GM19328 (cell line): ENCODE data around the gene CCDC85C.
"Not testable (repeated sequence)": the region's sequence is repeated elsewhere in the genome, so short reads cannot be mapped to it uniquely, and the experiment has no call there.

ENCODE experiments used
- ATAC-seq: cut with Tn5 transposase; IDR thresholded peaks from one replicate; pipeline ENCODE4 v1.9.1; 2021; ENCODE audit warnings: mild to moderate bottlenecking, moderate library complexity; ENCODE audit not compliant: unreplicated experiment

The CCDC85C gene

DNA sequence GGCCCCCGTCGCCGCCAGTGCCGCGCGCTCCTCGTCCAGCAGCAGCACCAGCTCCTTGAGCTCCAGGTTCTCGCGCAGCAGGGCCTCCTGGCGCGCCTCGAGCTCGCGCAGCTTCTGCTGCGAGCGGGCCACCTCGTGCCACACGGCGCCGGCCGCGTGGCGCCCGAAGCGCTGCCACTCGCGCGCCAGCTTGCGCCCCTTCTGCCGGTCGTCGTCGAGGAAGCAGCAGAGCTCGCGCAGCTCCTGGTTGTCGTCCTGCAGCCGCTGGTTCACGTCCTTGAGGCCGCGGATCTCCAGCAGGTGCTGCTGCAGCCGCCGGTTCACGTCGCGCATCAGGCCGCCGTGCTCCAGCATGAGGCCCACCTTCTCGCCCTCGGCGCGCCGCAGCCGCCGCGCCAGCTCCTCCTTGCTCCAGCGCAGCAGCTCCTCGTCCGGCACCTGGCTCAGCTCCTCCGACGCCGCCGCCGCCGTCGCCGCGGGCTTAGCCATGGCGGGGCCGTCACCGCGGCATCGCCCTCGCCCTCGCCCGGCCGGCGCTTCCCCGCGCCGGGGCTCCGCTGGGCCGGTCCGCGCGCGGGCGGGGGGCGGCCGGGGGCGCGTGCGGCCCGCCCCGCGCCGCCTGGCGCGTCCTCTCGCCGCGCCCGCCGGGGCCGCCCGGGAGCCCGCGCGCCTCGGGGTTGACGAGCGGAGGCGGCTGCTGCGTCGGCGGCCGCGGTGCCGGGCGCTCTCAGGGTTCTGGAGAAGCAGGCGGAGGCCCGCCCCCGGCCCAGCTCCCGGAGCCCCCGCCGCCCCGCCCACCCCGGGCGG, at the start of gene CCDC85C:
Gene CCDC85C, minus strand, starts transcription at position 737 of the 807 bp plus-strand sequence. Its CDS starts 248 bp downstream, at position 489.
- peak; percentile 4 for ATAC-seq

DNA sequence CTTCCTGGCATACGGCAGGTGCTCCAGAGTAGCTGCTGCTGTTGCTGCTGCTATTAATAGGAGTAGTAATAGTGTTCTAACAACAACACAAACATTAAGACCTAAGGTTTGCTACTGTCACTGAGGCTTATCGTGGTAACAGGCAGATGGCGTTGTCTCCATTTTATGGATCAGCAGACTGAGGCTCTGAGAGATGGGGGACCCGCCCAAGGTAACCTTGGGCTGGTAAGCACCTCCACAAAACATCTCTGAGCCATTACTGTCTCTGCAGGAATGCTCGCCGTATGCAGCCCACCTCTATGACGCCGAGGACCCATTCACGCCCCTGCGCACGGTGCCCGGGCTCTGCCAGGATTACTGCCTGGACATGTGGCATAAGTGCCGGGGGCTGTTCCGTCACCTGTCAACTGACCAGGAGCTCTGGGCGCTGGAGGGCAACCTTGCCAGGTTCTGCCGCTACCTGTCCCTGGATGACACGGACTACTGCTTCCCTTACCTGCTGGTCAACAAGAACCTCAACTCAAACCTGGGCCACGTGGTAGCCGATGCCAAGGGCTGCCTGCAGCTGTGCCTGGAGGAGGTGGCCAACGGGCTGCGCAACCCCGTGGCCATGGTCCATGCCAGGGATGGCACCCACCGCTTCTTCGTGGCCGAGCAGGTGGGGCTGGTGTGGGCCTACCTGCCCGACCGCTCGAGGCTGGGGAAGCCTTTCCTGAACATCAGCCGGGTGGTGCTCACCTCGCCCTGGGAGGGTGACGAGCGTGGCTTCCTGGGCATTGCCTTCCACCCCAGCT, 48.1 kb upstream of the CCDC85C start:
- no peak for ATAC-seq

DNA sequence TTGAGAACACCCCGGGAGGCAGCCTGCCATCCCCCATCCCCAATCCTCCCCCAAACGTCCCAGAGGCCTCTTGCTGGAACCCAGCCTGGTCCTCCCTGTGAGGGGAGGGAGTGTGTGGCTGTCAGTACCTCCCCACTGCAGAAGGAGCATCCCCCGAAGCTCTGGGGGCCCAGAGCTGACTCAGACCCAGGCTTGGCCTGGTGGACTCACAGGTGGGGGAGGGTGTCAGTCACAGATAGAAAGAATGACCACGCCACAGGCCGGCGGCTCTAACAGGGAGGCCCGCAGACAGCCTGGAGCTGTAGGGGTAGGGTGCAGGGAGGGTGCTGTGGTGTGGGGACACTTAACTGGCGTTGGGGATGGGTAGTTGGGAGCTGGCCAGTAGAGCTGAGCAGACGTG, 46.2 kb upstream of the CCDC85C start:
- no peak for ATAC-seq

- ATAC-seq, result no peak
Measured at GRCh38 chr14:99649643-99650042, 45.6 kb upstream of the CCDC85C start.

DNA sequence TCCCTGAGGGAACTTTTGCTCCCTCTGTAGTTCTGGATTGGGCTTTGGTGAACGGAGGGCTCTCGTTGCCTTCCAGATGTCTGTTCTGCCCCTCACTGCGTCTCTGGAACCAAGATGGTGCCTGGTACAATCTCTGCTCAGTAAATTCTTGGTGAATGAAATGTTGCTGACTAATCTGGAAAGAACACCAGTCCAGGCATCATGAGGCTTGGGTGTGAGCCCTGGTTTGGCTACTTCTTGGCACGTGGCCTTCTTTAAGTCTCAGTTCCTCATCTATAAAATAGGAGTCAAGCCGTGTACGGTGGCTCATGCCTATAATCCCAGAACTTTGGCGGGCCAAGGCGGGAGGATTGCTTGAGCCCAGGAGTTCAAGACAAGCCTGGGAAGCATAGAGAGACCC, 45.2 kb upstream of the CCDC85C start:
- no peak for ATAC-seq

GRCh38 chr14:99648027-99648784, 44.2 kb upstream of the CCDC85C start:
- ATAC-seq, result no peak

DNA sequence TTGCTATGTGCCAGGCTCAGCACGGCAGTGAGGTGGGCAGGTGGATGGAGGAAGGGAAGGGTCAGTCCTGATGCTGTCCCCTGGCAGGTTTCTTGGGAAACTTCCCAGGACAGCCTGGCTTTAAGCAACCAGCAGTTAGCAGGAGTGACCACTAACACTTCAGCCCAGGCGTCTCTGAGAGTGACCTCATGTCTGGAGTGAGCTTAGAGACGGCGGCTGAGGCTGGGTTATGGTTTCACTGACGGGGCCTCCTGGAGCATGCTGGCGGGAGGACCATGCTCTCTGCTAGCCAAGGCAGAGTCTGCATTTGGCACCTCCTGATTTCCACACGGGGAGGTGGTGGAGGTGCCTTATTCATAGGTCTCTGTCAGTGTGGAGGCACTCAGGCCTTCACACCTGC, 43.4 kb upstream of the CCDC85C start:
- no peak for ATAC-seq

DNA sequence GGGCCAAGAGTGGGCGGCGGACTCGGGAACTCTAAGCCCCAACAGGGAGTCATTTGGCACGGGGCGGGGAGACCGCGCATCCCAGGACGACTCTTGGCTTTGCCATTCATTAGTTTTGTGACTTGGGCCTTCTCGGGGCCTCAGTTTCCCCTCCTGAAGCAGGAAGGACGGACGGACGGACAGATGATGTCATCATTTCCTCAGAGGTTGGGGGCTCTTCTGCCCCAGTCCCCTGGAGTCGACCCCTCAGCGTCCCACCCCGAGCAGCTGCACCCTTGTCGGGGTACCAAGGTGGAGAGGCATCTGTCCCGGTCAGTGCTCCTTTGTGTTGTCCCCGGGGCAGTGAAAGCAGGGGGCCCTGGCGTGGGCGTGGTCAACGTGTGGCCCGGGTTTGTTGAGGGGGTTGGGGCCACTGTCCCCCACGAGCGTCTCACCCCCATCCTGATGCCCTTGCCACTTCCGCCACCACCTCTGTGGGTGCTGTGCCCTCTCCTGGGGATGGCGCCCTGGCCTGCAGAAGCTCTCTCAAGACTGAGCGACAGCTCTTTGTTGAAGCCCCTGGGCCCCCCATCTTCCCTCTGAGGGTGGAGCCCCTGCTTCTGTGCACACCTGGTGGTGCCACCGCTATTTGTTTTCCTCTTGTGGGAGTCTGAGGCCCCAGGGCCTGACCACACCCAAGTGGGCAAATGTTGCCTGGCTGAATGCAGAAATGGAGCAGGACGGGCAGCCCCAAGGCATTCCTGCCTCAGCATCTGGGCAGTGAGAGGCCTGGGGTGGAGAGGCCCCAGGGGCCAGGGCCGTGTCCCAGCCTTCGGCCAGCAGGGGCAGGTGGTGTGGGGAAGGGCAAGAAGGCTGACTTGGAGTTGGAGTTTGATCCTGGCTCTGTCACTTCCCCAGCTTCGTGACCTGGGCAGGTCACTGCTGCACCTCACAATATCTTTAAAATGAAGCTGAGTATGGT, 41.8 kb upstream of the CCDC85C start:
- no peak for ATAC-seq

GRCh38 chr14:99644723-99645544, 40.9 kb upstream of the CCDC85C start, which contains the start of gene HHIPL1:
TSS of gene HHIPL1 (plus strand) at chr14:99645129. CDS start at chr14:99645208, 79 bp downstream.
- no peak for ATAC-seq

DNA sequence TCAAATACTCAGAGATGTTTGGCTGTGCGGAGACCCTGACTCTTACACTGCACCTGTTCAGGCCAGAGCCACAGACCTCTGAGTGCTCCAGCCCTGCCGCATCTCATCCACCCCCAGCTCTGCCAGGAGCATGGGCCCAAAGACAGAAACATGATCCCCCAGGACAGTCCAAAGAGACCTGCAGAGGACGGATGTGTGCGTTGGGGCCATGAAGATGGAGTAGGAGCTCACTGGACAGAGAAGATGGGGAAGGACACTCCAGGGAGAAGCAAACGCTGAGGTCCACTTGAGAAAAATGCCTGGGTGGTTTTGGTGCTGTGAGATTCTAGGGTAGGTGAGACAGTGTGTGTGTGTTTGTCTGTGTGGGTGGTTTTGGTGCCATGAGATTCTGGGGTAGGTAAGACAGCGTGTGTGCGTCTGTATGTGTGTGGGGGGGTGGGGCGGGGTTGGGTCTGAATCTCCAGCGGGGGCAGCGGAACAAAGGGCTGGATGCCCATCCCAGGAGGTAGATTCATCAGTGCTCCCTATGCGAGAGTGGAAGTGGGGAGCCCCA, 40.1 kb upstream of the CCDC85C start:
- no peak for ATAC-seq

GRCh38 chr14:99643343-99643742, 39.3 kb upstream of the CCDC85C start:
- ATAC-seq, result no peak

DNA sequence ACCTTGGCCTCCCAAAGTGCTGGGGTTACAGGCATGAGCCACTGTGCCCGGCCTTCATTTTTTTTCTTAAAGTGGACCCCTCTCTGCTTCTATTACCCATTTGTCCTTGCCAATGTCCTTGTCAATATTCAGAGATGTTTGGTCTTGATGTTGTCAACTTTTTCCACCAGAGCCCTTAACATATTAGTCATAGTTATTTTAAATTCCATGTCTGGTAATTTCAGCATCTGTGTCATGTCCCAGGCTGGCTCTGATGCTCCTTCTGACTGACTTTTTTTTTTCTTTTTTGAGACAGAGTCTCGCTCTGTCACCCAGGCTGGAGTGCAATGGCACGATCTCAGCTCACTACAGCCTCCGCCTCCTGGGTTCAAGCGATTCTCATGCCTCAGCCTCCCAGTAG, 38.8 kb upstream of the CCDC85C start:
- not testable (repeated sequence) for ATAC-seq

DNA sequence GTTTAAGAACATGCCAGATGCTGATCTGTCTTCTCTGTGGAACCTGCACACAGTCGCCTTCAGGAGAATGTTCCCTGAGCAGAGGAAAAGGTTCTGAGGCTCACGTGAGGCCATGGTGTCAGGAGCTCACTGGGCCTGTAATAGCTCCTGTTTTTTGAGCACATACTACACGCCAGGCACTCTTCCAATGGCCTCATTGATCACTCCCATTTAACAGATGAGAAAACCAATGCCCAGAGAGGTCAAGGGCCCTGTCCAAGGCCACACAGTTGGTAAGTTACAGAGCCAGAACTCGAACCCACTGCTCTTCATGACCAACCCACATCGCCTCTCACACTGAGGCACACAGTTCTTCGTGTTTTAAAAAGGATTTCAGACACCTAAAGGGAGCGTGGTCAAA, 33.6 kb upstream of the CCDC85C start:
- ATAC-seq, result no peak

DNA sequence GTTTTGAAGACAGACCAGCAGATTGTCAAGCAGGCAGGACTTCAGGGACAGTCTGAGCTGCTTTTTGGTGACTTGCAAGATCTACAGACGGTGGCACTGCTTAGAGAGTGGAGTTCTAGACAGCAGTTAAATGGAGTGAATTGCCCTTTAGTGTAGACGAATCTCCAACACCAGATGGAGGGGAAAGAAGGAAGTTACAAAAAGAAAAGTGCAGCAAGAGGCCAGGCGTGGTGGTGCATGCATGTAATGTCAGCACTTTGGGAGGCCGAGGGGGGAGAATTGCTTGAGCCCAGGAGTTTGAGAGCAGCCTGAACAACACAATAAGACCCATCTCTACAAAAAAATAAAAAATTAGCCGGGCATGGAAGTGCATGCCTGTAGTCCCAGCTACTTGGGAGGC, 32.5 kb upstream of the CCDC85C start:
- ATAC-seq, result no peak

DNA sequence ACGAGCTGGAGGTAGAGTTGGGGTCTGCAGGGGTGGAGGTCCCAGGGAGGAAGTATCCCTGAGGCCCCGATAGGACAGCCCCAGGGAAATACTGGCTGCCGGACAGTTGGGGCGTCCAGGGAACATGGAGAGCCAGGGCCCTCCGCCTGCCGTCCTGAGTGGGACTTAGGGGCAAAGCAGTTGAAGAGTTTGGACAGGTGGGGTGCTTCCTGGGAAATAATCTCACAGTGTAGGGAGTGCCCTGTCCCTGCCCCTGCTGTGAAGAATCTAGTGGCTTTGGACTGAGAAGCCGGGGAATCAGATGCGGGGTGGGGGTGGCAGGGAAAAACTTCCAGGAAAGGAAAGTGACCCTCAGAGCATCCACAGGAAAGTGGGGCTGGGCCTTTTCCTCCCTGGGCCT, 31.1 kb upstream of the CCDC85C start:
- no peak for ATAC-seq

DNA sequence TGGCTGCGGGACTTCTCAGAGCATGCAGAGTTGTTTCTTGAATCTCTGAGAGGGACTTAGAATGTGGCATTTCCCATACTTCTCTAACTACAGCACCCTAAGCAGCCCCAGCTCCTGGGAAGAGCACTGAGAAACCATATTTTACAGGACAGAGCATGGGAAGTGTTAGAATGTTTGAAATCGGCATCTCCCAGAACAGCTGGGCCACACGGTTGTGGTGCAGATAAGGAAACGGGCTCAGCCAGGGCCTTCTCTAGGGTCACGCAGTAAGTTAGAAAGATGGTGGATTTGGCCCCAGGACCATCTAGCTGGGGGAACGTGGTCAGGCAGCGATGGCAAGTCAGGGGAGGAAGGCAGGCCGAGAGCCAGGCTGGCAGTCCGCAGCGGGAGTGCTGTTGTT, 30.4 kb upstream of the CCDC85C start:
- no peak for ATAC-seq

DNA sequence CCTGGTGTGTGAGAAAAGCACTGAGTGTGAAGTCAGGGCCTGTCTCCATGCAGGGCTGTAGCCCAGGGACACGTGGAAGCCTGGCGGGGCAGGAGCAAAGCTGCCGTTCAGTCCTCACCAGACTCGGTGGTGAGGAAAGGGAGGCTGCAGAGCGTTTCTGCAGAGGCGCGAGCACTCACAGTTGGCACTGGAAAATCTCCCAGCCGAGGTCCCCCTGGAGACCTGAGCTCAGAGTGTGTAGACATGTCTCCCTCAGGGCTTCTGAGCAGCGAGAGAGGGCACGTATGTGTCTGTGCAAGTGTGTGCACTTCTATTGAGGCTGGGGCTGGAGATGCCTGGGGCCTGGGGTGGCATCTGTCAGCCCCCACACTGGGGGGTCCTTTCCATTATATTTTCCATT, 29.9 kb upstream of the CCDC85C start:
- no peak for ATAC-seq

DNA sequence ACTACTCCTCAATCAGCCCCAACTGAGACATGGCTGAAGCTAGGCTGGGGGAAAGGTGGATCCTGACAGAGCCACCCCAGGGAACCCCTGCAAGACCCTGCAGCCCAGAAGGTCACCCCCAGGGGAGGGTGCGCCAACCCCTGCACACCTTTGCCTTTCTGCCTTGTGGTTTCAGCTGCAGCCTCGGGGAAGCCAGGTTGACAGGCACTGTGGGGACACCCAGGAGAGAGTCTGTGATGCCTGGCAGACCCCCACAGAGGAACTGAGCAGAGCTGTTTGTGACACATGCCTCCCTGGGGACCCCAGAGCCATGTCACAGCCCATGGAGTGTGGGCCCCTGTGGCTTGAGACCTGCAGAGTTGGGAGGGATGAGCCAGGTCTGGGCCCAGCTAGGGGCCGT, 29.1 kb upstream of the CCDC85C start:
- no peak for ATAC-seq

DNA sequence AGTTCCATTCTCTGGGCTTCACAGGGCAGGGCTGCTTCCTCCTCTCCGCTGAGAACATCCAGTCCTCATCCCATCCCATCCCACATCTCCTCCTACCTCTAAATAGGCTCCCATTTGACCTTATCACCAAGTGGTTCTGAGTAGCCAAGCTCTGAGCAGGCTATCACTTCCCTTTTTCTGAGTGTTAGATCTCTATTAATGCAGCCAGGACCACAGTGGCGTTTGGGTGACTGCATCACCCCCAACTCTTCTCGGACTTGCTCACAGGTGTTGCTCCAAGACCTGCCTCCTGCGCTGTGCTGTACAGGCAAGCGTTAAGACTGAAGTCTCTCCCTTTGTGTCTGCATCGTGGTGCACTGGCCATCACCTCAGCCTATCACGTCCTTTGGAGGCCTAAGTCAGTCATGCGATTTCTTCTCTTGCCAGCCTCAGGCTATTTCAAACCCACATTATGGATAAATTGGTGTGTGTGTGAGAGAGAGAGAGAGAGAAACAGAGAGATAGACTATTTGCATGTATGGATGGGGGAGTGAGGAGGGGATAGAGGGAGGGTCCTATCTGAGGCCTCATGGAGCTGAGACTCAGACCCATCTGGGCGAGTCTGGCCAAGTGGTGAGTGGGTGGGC, 28.5 kb upstream of the CCDC85C start:
- ATAC-seq, result no peak
